Thymus (tissue), 11 donors: Measurements from ENCODE around the gene GPN1. TPM values are rescaled to one million over a fixed set of nuclear protein-coding genes. Genes with fewer than 3 reads are reported as not detected.

Experiments used
- DNase-seq, 9 donors: peaks; one replicate each; pipeline ENCODE4 v3.0.0-alpha.2; 2013; ENCODE audit warnings: low spot score in 9 of 9, low read depth in 6 of 9, missing footprints in 1 of 9
- H3K27ac ChIP-seq, 2 donors: one replicate each; pipeline ENCODE4 v1.5.1; 2013; ENCODE audit warnings: control low read depth in 1 of 2, low read depth in 1 of 2, low read length in 1 of 2, mild to moderate bottlenecking in 1 of 2, moderate library complexity in 1 of 2
- H3K27me3 ChIP-seq, 2 donors: one replicate each; pipeline ENCODE4 v1.5.1; 2013; ENCODE audit warnings: low read length in 1 of 2; ENCODE audit not compliant: control insufficient read depth in 2 of 2, insufficient read depth in 1 of 2
- H3K36me3 ChIP-seq, 2 donors: one replicate each; pipeline ENCODE4 v1.5.1; 2013; ENCODE audit warnings: low read length in 1 of 2, mild to moderate bottlenecking in 1 of 2, moderate library complexity in 1 of 2; ENCODE audit not compliant: control insufficient read depth in 2 of 2, insufficient read depth in 2 of 2
- H3K4me1 ChIP-seq, 2 donors: one replicate each; pipeline ENCODE4 v1.5.1; 2013; ENCODE audit warnings: low read length in 2 of 2; ENCODE audit not compliant: control insufficient read depth in 2 of 2, insufficient read depth in 2 of 2
- H3K4me3 ChIP-seq, 2 donors: one replicate each; pipeline ENCODE4 v1.5.1; 2013; ENCODE audit warnings: low read length in 2 of 2, control low read depth in 1 of 2, mild to moderate bottlenecking in 1 of 2
- H3K9me3 ChIP-seq, 2 donors: one replicate each; pipeline ENCODE4 v1.5.1; 2013; ENCODE audit warnings: low read length in 1 of 2, mild to moderate bottlenecking in 1 of 2; ENCODE audit not compliant: control insufficient read depth in 2 of 2, insufficient read depth in 1 of 2
- WGBS: extraction: QIAGEN DNeasy Blood & Tissue Kit; methylation state at CpG from one replicate; pipeline ENCODE4 v1.1.7; 2013; 5-methylcytosine and 5-hydroxymethylcytosine counted together
- polyA plus RNA-seq: library from polyadenylated mRNA; stranded (reverse); fragments of 200-250 nt; gene quantifications from one replicate; pipeline ENCODE4 v1.2.3, GENCODE V29; 2013
- total RNA-seq: library from RNA; stranded (reverse); fragments of 120-200 nt; gene quantifications from one replicate; pipeline ENCODE4 v1.2.4, GENCODE V29; 2013
- donor health status: healthy.

Gene GPN1
- total and polyA plus RNA-seq, 2 donors, result 33.9 to 35.1 TPM

GRCh38 chr2:27690052-27690451, 61.2 kb downstream of the GPN1 start:
- H3K36me3 ChIP-seq, result peaks cover 23 to 35% of the 10 kb centered on the region in 2 donors
- no peak overlapping the region for H3K27ac ChIP-seq
- H3K4me3 ChIP-seq, result no peak overlapping the region
- no peaks in the 10 kb centered on the region for H3K9me3 ChIP-seq
- H3K27me3 ChIP-seq, result no peaks in the 10 kb centered on the region
- H3K4me1 ChIP-seq, result no peaks in the 10 kb centered on the region
- DNase-seq, result no peak

- WGBS, result 99% methylated on average over 1 of the region's 1 CpG
- H3K9me3 ChIP-seq, result no peaks in the 10 kb centered on the region
- H3K27ac ChIP-seq, result no peak overlapping the region
- H3K4me3 ChIP-seq, result no peak overlapping the region
- no peak for DNase-seq
- H3K4me1 ChIP-seq, result no peaks in the 10 kb centered on the region
- H3K27me3 ChIP-seq, result no peaks in the 10 kb centered on the region
- H3K36me3 ChIP-seq, result peaks cover 17 to 21% of the 10 kb centered on the region in 2 donors
Observed at GRCh38 chr2:27697660-27698059, 68.8 kb downstream of the GPN1 start.

Other genes with a start within 250 kb of the GPN1 start
- 9.3 TPM for gene ZNF513, start 248.3 kb upstream of the GPN1 start, total RNA-seq
- 30.7 TPM for gene ZNF513, start 248.3 kb upstream of the GPN1 start, polyA plus RNA-seq
- 68.6 TPM for gene PPM1G, start 219.5 kb upstream of the GPN1 start, total RNA-seq
- gene PPM1G, start 219.5 kb upstream of the GPN1 start, polyA plus RNA-seq, result 50.4 TPM
- gene NRBP1, start 200.4 kb upstream of the GPN1 start, total RNA-seq, result 43.9 TPM
- 56.4 TPM for gene NRBP1, start 200.4 kb upstream of the GPN1 start, polyA plus RNA-seq
- 1.6 TPM for gene KRTCAP3, start 186.7 kb upstream of the GPN1 start, total RNA-seq
- 13.9 TPM for gene KRTCAP3, start 186.7 kb upstream of the GPN1 start, polyA plus RNA-seq
- 7.6 TPM for gene IFT172, start 139.3 kb upstream of the GPN1 start, total RNA-seq
- 34.2 TPM for gene IFT172, start 139.3 kb upstream of the GPN1 start, polyA plus RNA-seq
- 0.85 TPM for gene FNDC4, start 133.8 kb upstream of the GPN1 start, total RNA-seq
- gene FNDC4, start 133.8 kb upstream of the GPN1 start, polyA plus RNA-seq, result 4.3 TPM
- not detected for gene GCKR, start 132.2 kb upstream of the GPN1 start, total RNA-seq
- gene GCKR, start 132.2 kb upstream of the GPN1 start, polyA plus RNA-seq, result 0.18 TPM
- 41.6 TPM for gene ZNF512, start 46.0 kb upstream of the GPN1 start, total RNA-seq
- 33.6 TPM for gene ZNF512, start 46.0 kb upstream of the GPN1 start, polyA plus RNA-seq
- gene CCDC121, start within 50 bp of the GPN1 start, total RNA-seq, result 2.2 TPM
- 2.6 TPM for gene CCDC121, start within 50 bp of the GPN1 start, polyA plus RNA-seq
- gene SUPT7L, start 34.6 kb downstream of the GPN1 start, total RNA-seq, result 27.7 TPM
- gene SUPT7L, start 34.6 kb downstream of the GPN1 start, polyA plus RNA-seq, result 53.8 TPM
- gene SLC4A1AP, start 34.8 kb downstream of the GPN1 start, total RNA-seq, result 27.1 TPM
- 21.7 TPM for gene SLC4A1AP, start 34.8 kb downstream of the GPN1 start, polyA plus RNA-seq
- 135 TPM for gene MRPL33, start 142.7 kb downstream of the GPN1 start, total RNA-seq
- gene MRPL33, start 142.7 kb downstream of the GPN1 start, polyA plus RNA-seq, result 147 TPM